Measurements from ENCODE around the gene RAB6B.

Gene RAB6B

GRCh38 chr3:133830071-133830470 is 65.6 kb downstream of the RAB6B start:
- POLR2A ChIA-PET = no interaction called here
- H3K4me3 ChIP-seq (ENCODE audit: control insufficient read depth in 1 of 7, extremely low read depth in 1 of 7, insufficient read depth in 4 of 7, low read depth in 2 of 7, low read length in 6 of 7) = no peak overlapping the region
- CTCF ChIA-PET = interaction anchor here (2.1 kb wide), 1 partner anchor 12 kb away, joined by 6 read pairs; no protein-coding TSS in a partner anchor

DNA sequence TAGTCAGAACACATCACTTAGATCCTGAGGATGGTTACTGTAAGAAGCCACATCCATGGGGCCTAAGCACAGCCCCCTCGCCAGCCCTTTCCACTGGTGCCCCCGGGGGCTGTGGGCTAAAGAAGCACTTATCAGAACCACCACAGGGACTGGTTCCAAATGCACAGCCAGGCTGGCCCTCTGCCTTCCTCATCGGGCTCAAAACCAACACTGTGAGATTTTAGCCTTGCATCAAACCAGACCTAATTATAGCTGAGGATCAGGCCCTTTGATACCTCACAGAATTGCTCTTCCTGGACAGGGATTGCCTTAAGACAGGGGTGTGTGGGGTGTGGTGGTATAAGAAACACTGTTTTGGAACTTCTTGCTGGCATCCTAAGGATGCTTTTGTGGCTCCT is 66.4 kb downstream of the RAB6B start:
- CTCF ChIA-PET = interaction anchor here (0.5 to 2.1 kb wide), 2 partner anchors 11 to 153 kb away, joined by 3 to 6 read pairs; no protein-coding TSS in a partner anchor
- Histone ChIP-seq H3K9me3 (ENCODE audit: control extremely low read depth in 1 of 5, control insufficient read depth in 4 of 5, insufficient read depth in 2 of 5, low read depth in 1 of 5, low read length in 4 of 5) (no peaks in the 10 kb centered on the region), H3K27ac (ENCODE audit: insufficient read depth in 1 of 2, low read depth in 1 of 2, low read length in 2 of 2, poor library complexity in 1 of 2, severe bottlenecking in 2 of 2) (no peak overlapping the region), H3K27me3 (replicated peaks in 2 of 5; ENCODE audit: control insufficient read depth in 4 of 5, insufficient read depth in 5 of 5, low read length in 4 of 5) (peaks cover 0 to 2% (median 0%) of the 10 kb centered on the region in 5 experiments), H3K4me1 (ENCODE audit: control extremely low read depth in 1 of 4, control insufficient read depth in 4 of 4, insufficient read depth in 4 of 4, low read length in 3 of 4) (no peaks in the 10 kb centered on the region), H3K4me3 (ENCODE audit: control insufficient read depth in 1 of 7, extremely low read depth in 1 of 7, insufficient read depth in 4 of 7, low read depth in 2 of 7, low read length in 6 of 7) (no peak overlapping the region), H3K36me3 (ENCODE audit: control insufficient read depth in 4 of 4, insufficient read depth in 4 of 4, low read length in 3 of 4) (peaks cover 0 to 10% (median 7%) of the 10 kb centered on the region in 4 experiments)
- no peak for DNase-seq
- 89% methylated on average over 3 of the region's 3 CpGs for WGBS (ENCODE audit: insufficient coverage)
- POLR2A ChIA-PET = no interaction called here

More at GRCh38 chr3:133830071-133830470, 65.6 kb downstream of the RAB6B start:
- H3K27me3 ChIP-seq (replicated peaks in 2 of 5; ENCODE audit: control insufficient read depth in 4 of 5, insufficient read depth in 5 of 5, low read length in 4 of 5) = peaks cover 0 to 2% (median 0%) of the 10 kb centered on the region in 5 experiments
- H3K4me1 ChIP-seq (ENCODE audit: control extremely low read depth in 1 of 4, control insufficient read depth in 4 of 4, insufficient read depth in 4 of 4, low read length in 3 of 4) = no peaks in the 10 kb centered on the region
- H3K9me3 ChIP-seq (ENCODE audit: control extremely low read depth in 1 of 5, control insufficient read depth in 4 of 5, insufficient read depth in 2 of 5, low read depth in 1 of 5, low read length in 4 of 5) = no peaks in the 10 kb centered on the region
- WGBS (ENCODE audit: insufficient coverage) = 93% methylated on average over 3 of the region's 3 CpGs
- H3K36me3 ChIP-seq (ENCODE audit: control insufficient read depth in 4 of 4, insufficient read depth in 4 of 4, low read length in 3 of 4) = peaks cover 0 to 3% (median 1%) of the 10 kb centered on the region in 4 experiments
- no peak for DNase-seq
- no peak overlapping the region for H3K27ac ChIP-seq (ENCODE audit: insufficient read depth in 1 of 2, low read depth in 1 of 2, low read length in 2 of 2, poor library complexity in 1 of 2, severe bottlenecking in 2 of 2)

DNA sequence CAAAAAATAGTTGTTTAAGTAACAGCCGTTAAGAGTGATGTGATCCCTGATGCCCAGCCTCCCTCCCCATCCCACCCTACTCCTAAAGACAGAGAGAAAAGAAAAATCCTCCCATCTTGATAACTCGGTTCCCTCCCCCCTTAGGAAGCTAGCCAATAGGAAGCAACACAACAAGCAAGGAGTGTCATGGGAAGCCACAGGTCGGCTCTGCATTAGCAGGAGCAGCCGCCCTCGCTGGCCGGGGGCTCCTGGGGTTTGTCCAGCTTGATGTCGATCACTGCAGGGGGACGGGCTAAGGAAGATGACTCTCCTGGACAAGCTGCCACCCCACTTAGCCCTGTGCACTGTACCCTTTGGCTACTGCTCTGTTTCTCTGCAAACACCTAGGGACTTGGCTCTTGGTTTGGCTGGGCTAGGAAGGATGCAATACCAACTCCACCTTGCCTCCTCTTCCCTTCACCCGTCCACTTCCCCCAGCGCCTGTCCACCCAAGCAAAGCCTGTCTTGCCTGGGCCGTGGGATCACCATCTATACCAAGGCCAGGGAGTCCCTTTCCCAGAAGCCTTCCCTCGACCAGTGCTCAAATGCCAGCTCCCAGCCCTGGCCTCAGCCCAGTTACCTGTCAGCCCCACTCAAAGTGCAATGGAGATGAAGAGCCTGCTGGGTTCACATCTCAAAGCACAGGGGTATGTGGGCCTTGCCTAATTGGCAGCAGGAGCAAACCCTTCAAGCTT is 66.9 kb downstream of the RAB6B start:
- H3K4me3 ChIP-seq (ENCODE audit: control insufficient read depth in 1 of 7, extremely low read depth in 1 of 7, insufficient read depth in 4 of 7, low read depth in 2 of 7, low read length in 6 of 7) = no peak overlapping the region
- CTCF ChIA-PET = interaction anchor here (0.5 to 2.1 kb wide), 3 partner anchors 11 to 153 kb away, joined by 3 to 6 read pairs (median 3); no protein-coding TSS in a partner anchor

DNA sequence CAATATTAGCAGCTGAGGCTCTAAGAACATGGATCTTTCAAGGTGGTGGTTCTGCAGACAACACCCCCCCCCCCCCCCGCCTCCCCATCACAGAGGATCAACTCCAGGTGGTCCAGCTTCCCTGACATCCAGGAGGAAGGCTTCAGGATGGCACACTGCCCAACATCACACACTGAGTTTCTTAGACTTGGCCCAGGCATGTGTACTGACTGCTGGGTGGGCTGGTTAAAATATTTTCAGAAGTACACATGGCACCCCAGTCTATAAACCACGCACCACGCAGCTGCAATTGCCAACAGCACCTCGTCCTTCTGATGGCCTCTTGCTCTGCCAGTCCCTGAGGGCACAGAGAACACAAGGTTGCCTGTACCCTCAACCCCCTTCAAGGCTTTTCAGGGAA is 68.0 kb downstream of the RAB6B start:
- WGBS (ENCODE audit: insufficient coverage) = no CpG with 5 or more reads among the region's 4 CpGs
- ChIA-PET CTCF (interaction anchor here (0.8 to 1.3 kb wide), 2 partner anchors 9 to 12 kb away, joined by 3 read pairs; no protein-coding TSS in a partner anchor), POLR2A (no interaction called here)
- H3K4me3 ChIP-seq (ENCODE audit: control insufficient read depth in 1 of 7, extremely low read depth in 1 of 7, insufficient read depth in 4 of 7, low read depth in 2 of 7, low read length in 6 of 7) = no peak overlapping the region
- H3K36me3 ChIP-seq (ENCODE audit: control insufficient read depth in 4 of 4, insufficient read depth in 4 of 4, low read length in 3 of 4) = peaks cover 0 to 24% (median 15%) of the 10 kb centered on the region in 4 experiments
- H3K27ac ChIP-seq (ENCODE audit: insufficient read depth in 1 of 2, low read depth in 1 of 2, low read length in 2 of 2, poor library complexity in 1 of 2, severe bottlenecking in 2 of 2) = no peak overlapping the region
- peaks cover 0 to 2% (median 0%) of the 10 kb centered on the region in 5 experiments for H3K27me3 ChIP-seq (replicated peaks in 2 of 5; ENCODE audit: control insufficient read depth in 4 of 5, insufficient read depth in 5 of 5, low read length in 4 of 5)
- no peaks in the 10 kb centered on the region for H3K9me3 ChIP-seq (ENCODE audit: control extremely low read depth in 1 of 5, control insufficient read depth in 4 of 5, insufficient read depth in 2 of 5, low read depth in 1 of 5, low read length in 4 of 5)
- DNase-seq = no peak
- H3K4me1 ChIP-seq (ENCODE audit: control extremely low read depth in 1 of 4, control insufficient read depth in 4 of 4, insufficient read depth in 4 of 4, low read length in 3 of 4) = no peaks in the 10 kb centered on the region

More for the DNA sequence above, 66.9 kb downstream of the RAB6B start:
- WGBS (ENCODE audit: insufficient coverage) = 97% methylated on average over 10 of the region's 12 CpGs
- Histone ChIP-seq H3K27ac (ENCODE audit: insufficient read depth in 1 of 2, low read depth in 1 of 2, low read length in 2 of 2, poor library complexity in 1 of 2, severe bottlenecking in 2 of 2) (no peak overlapping the region), H3K9me3 (ENCODE audit: control extremely low read depth in 1 of 5, control insufficient read depth in 4 of 5, insufficient read depth in 2 of 5, low read depth in 1 of 5, low read length in 4 of 5) (no peaks in the 10 kb centered on the region), H3K27me3 (replicated peaks in 2 of 5; ENCODE audit: control insufficient read depth in 4 of 5, insufficient read depth in 5 of 5, low read length in 4 of 5) (peaks cover 0 to 2% (median 0%) of the 10 kb centered on the region in 5 experiments), H3K4me1 (ENCODE audit: control extremely low read depth in 1 of 4, control insufficient read depth in 4 of 4, insufficient read depth in 4 of 4, low read length in 3 of 4) (no peaks in the 10 kb centered on the region), H3K36me3 (ENCODE audit: control insufficient read depth in 4 of 4, insufficient read depth in 4 of 4, low read length in 3 of 4) (peaks cover 0 to 15% (median 12%) of the 10 kb centered on the region in 4 experiments)
- DNase-seq = no peak
- POLR2A ChIA-PET = no interaction called here

GRCh38 chr3:133827136-133827535 is 68.5 kb downstream of the RAB6B start:
- ChIA-PET POLR2A (no interaction called here), CTCF (interaction anchor here (0.8 kb wide), 1 partner anchor 9 kb away, joined by 3 read pairs; no protein-coding TSS in a partner anchor)
- no peak for DNase-seq
- H3K9me3 ChIP-seq (ENCODE audit: control extremely low read depth in 1 of 5, control insufficient read depth in 4 of 5, insufficient read depth in 2 of 5, low read depth in 1 of 5, low read length in 4 of 5) = no peaks in the 10 kb centered on the region
- WGBS (ENCODE audit: insufficient coverage) = no CpG with 5 or more reads among the region's 1 CpG
- peaks cover 0 to 2% (median 0%) of the 10 kb centered on the region in 5 experiments for H3K27me3 ChIP-seq (replicated peaks in 2 of 5; ENCODE audit: control insufficient read depth in 4 of 5, insufficient read depth in 5 of 5, low read length in 4 of 5)
- H3K4me3 ChIP-seq (ENCODE audit: control insufficient read depth in 1 of 7, extremely low read depth in 1 of 7, insufficient read depth in 4 of 7, low read depth in 2 of 7, low read length in 6 of 7) = no peak overlapping the region
- H3K36me3 ChIP-seq (ENCODE audit: control insufficient read depth in 4 of 4, insufficient read depth in 4 of 4, low read length in 3 of 4) = peaks cover 0 to 29% (median 18%) of the 10 kb centered on the region in 4 experiments
- no peaks in the 10 kb centered on the region for H3K4me1 ChIP-seq (ENCODE audit: control extremely low read depth in 1 of 4, control insufficient read depth in 4 of 4, insufficient read depth in 4 of 4, low read length in 3 of 4)
- no peak overlapping the region for H3K27ac ChIP-seq (ENCODE audit: insufficient read depth in 1 of 2, low read depth in 1 of 2, low read length in 2 of 2, poor library complexity in 1 of 2, severe bottlenecking in 2 of 2)

DNA sequence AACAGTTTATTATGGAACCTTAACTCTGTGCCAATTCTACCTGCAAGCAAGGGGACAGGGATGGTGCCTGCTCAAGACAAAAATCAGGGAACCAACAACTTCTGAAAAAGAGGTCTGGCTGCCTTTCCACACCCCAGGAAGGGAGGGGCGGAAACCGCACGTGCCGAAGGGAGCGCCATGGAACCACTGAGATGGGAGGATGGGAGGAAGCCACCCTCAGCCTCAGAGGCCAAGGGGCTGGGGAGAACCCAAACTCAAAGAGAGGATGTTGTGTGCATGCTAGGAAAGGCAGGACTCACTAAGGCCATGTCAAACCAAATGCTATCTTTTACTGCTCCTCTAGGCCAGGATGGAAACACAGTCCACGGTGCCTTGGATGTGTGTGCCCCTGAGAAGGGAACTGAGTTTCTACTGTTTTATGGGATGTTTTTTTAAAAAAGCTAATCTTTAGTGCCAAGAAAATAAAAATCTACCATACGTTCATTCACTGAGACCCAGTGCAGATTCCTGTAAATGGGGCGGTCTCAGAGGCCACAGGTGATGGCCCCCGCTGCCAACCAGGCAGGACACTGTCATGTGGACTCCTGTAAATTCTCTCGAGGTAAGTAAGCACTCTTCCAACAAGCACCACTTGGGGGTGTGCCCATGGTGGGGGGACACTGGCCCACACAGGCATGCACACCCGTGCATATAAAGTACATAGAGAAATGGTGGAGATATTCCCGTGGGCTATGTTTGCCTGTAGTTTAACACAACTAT is 69.5 kb downstream of the RAB6B start:
- Histone ChIP-seq H3K9me3 (ENCODE audit: control extremely low read depth in 1 of 5, control insufficient read depth in 4 of 5, insufficient read depth in 2 of 5, low read depth in 1 of 5, low read length in 4 of 5) (no peaks in the 10 kb centered on the region), H3K27me3 (replicated peaks in 2 of 5; ENCODE audit: control insufficient read depth in 4 of 5, insufficient read depth in 5 of 5, low read length in 4 of 5) (peaks cover 0 to 2% (median 0%) of the 10 kb centered on the region in 5 experiments), H3K27ac (ENCODE audit: insufficient read depth in 1 of 2, low read depth in 1 of 2, low read length in 2 of 2, poor library complexity in 1 of 2, severe bottlenecking in 2 of 2) (no peak overlapping the region), H3K36me3 (ENCODE audit: control insufficient read depth in 4 of 4, insufficient read depth in 4 of 4, low read length in 3 of 4) (peaks cover 0 to 39% (median 26%) of the 10 kb centered on the region in 4 experiments), H3K4me3 (ENCODE audit: control insufficient read depth in 1 of 7, extremely low read depth in 1 of 7, insufficient read depth in 4 of 7, low read depth in 2 of 7, low read length in 6 of 7) (no peak overlapping the region), H3K4me1 (ENCODE audit: control extremely low read depth in 1 of 4, control insufficient read depth in 4 of 4, insufficient read depth in 4 of 4, low read length in 3 of 4) (no peaks in the 10 kb centered on the region)
- ChIA-PET CTCF (no interaction called here), POLR2A (no interaction called here)
- WGBS (ENCODE audit: insufficient coverage) = 96% methylated on average over 7 of the region's 12 CpGs
- DNase-seq = no peak
